TTC549 (cell line): ENCODE results near the gene CHCHD6.
A peak's percentile ranks its signal among the peaks of the same experiment; 100 is the strongest.

Experiments
- FAIRE-seq: peaks from 2 replicates; lab custom pipeline; 2012; peaks lifted over from hg19 to GRCh38; lab: Jason Lieb, UNC

The CHCHD6 gene, protein sequence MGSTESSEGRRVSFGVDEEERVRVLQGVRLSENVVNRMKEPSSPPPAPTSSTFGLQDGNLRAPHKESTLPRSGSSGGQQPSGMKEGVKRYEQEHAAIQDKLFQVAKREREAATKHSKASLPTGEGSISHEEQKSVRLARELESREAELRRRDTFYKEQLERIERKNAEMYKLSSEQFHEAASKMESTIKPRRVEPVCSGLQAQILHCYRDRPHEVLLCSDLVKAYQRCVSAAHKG

DNA sequence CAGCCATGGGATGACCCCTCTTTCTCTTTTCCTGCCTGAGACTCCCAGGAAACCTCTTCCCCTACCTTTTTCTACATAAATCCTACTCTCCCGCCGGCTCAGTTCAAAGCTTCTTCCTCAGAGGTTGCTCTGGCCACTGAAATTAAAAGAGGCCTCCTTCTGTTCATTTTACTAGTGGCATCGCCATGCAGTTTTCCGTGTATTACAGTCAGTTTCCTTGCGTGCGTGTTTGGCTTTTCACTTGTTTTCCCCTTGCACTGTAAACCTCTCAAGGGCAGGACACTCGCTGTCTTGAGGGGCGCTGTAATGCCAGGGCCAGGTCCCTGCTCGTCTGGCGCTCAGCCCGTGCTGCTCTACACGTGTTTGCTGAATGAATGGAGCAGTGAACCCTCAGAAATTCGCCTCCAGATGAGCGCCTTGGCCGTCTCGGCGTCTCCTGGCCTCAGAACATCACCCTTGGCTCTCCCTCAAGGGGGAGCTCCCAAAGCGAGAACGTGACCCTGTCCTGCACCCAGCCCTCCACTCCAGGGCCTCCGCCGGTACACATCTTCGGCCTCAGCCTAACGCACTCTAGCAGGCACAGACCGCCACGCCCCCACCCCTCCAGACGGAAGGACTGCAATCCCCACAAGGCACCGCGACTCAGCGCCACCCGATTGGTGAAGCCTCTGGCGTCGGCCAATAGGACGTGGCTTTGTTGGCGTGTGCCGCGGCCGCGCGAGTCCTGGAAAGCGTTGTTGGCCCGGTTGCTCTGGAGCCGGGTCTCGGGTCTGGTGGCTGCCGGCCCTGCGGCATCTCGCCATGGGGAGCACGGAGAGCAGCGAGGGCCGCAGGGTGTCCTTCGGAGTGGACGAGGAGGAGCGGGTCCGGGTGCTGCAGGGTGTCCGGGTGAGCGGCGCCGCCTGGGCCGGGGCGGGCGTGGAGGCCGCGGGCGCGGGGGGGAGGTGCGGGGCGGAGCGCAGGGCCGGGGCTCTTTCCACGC, at the start of gene CHCHD6:
Gene CHCHD6 (plus strand): TSS at position 729 of the 982 bp plus-strand sequence. CDS start 73 bp downstream, at position 802.
- FAIRE-seq: peak; percentile 72

DNA sequence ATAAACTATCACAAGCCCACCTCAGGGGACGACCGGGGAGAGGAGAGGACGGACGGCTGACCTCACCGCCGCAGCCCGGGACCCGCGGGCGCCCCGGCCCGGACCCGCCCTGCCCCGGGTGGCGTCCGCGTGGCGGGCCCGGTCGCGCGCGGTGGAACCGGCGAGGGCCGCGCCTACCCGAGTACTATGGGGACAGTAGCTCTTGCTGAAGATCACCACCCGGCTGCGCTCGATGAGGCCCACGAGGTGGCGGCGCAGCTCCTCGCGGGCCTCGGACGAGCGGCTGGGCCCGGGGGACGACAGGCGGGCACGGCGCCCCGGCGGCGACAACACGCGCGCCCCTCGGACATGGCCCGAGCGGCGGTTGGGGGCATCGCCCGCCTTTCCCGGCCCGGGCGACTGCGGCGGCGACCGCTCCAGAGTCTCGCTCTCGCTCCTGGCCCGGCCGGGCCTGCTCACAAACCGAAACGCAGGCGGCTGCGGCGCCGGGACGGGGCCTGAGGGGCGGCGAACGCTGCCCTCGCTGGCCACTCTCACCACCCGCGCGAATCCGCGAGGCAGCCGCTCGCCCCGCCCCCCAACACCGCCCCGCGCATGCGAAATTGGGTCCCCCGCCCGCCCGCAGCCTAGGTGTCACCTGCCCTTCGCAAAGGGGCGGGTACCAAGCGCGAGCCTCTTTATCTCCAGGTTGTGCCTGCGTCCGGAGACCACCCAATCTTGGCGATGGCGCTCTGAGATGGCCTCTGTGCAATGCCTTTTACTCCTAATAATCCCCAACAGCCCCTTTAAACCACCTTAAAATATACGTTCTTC, 49.3 kb upstream of the CHCHD6 start, which contains the start of gene TXNRD3:
Gene TXNRD3 (minus strand): TSS at position 554 of the 813 bp plus-strand sequence.
- no peak for FAIRE-seq

DNA sequence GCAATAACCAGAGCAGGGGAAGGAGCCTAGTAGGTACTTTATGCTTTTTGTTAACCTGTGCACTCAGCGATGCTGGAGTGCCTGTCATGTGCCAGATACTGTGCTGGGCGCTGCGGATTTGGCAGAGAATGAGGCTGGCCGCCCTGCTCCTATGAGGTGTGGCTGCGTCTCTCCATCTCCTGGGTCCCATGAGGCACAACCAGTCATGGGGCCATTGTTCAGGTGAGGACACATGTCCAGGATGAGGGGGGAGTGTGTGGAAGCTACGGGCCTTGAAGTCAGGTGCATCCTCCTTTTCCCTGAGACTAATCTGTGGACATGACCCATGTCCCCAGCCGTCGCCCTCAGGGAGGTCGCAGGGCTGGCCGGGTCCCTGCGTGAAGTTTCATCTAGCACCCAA, 48.2 kb upstream of the CHCHD6 start:
- no peak for FAIRE-seq

- no peak for FAIRE-seq
Measured at GRCh38 chr3:126656371-126657134, 47.5 kb upstream of the CHCHD6 start.

DNA sequence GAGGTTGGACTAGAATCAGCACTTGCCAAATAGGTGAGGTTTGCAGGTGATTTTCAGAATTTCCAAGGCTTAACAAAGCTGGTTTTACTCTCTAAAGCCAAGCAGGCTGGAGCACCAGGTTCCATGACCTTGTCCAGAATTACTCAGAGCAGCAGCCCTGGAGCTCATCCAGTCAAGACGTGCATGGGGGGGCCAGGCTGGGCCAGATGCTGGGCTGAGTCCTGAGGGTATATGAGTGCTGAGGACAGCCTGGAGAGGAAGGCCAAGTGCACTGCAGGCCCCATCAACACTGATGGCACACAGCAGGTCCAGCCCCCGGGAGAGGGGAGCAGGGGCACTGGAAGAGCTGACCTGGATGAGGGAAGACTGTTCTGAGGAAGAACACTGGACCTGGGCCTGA, 46.1 kb upstream of the CHCHD6 start:
- no peak for FAIRE-seq

DNA sequence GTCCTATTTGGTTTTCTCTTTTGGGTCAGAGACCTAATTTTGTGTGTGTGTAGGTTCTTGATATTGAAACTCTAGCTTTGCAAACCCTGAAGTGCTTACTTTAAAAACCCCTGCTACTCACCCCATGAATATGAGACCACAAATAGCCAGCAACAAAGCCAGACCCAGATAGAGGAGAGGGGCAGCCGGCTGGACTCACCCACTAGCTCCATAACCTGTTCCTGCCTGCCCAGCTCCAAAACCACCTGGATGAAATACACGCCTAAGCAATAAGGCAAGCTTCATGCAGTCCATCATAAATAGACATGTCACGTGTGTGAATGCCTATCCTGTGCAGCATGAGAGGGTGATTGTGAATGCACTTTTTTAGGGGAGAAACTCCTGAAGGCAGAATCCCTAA, 45.5 kb upstream of the CHCHD6 start:
- no peak for FAIRE-seq

DNA sequence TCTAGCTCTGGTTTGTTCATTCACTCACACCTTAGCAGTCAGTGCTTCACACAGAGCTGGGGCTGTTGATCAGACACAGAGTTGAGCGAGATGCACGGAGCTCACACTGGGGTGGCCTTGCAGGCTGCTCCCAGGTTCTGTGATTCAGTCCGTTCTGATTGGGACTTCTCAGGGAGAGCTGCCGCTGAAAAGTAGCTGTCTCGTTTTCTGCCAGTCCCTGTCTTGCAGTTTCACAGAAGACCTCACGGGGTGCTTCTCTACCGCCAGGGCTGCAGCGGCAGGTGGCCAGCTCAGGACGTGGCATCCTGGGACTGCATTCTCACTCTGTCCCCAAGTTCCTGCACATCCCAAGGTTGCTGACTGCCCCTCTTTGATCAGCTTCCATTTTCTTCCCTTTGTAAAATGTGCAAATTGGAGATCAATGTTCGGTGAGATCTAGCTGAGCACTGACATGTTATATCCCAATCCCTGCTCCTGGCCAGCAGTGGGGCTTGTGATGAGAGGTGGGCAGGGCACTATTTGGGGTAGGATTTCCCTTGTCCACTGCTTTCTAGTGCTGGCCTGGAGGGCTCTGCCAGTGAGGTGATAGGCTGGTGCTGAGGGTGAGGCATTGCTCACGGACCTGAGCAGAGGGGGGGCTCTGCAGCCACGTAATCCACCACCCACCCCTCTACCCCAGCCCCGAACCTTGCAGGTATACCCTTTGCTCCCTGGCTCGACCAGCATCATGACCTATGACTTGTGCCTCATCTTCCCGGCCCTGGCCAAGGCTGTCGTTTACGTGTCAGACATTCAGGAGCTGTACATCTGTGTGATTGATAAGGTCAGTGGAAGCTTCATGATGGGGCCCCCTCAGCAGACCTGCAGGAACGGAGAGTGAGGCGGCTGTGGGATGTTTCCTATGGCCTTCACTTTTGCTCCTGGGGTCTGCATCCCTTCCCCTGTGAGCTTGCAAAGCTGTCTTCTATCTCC, 43.8 kb upstream of the CHCHD6 start:
- no peak for FAIRE-seq

- FAIRE-seq: no peak
Measured at GRCh38 chr3:126661532-126662364, 42.3 kb upstream of the CHCHD6 start.

DNA sequence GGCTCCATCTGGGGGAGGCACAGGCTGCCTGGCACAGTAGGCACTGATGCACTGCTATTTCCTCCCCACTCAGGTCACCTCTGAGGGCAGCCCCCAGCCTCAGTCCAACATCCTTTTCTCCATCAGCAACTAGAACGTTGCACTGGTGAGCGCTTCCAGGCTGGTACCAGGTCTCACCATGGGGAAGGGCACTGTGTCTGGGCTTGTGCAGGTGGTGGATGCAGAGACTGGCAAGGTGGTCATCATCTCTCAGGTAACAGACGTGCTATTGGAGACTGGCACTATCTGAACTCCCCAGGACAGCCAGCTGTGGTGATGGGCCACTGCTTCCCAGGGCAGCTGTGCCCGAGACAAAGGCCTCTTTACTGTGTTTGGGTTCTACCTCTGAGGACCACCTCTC, 40.8 kb upstream of the CHCHD6 start:
- FAIRE-seq: no peak

DNA sequence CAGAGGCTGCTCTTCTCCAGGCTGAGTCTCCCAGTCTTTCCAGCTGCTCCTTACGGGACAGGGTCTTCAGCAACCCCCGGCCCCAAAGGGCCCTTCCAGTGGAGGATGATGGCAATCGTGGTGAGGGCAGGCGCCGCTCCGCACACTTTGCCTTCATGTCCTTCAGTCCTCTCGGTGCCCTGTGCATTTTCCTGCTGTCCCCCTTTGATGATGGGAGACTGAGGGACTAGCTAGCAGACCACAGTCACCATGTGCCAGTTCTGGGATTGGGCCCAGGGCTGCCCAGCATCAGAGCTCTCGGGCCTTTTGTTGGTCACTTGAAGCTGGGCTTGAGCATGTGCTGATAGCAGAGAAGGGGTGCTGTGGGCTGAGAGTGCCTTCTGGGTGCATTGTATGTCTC, 40.3 kb upstream of the CHCHD6 start:
- FAIRE-seq: no peak

DNA sequence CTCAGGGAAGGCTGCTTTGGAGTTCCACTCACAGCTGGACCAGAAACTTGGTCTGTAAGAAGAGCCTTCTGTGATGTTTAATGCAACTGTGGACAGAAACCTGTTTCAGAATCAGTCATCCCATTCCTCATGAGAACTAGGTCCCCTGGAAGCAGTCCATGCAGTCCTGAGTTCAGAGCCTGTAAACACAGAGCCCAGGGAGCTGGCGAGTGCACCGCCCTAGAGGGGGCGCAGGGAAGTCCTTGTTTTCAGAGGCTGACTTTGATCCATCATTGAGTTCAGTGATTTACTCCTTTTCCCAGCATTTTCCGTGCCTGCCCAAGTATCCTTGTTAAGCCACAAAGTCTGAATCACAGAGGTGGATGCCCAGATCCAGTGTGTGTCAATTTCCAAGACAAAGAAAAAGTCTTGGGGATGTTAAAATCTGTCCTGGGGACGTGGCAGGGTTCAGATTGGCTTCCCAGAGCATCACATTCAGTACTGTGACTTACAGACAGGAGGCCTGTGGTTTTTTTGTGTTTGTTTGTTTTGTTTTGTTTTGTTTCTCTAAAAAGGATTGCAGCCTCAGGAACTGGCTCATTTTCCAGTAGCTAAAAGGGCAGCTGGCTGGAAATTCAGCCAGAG, 39.3 kb upstream of the CHCHD6 start:
- no peak for FAIRE-seq

GRCh38 chr3:126665221-126665936, 38.7 kb upstream of the CHCHD6 start:
- FAIRE-seq: no peak

- FAIRE-seq: no peak
Measured at GRCh38 chr3:126665959-126666657, 37.9 kb upstream of the CHCHD6 start.

- FAIRE-seq: no peak
Measured at GRCh38 chr3:126666658-126667528, 37.1 kb upstream of the CHCHD6 start.

GRCh38 chr3:126667631-126668449, 36.2 kb upstream of the CHCHD6 start:
- FAIRE-seq: no peak
